ENCODE results near the gene MARCHF3. TPM values are rescaled to one million over a fixed set of nuclear protein-coding genes. Genes with fewer than 3 reads are reported as not detected.

Gene MARCHF3, protein sequence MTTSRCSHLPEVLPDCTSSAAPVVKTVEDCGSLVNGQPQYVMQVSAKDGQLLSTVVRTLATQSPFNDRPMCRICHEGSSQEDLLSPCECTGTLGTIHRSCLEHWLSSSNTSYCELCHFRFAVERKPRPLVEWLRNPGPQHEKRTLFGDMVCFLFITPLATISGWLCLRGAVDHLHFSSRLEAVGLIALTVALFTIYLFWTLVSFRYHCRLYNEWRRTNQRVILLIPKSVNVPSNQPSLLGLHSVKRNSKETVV
- 10 to 100 TPM; 19.2 to 46.2 TPM for total RNA-seq

DNA sequence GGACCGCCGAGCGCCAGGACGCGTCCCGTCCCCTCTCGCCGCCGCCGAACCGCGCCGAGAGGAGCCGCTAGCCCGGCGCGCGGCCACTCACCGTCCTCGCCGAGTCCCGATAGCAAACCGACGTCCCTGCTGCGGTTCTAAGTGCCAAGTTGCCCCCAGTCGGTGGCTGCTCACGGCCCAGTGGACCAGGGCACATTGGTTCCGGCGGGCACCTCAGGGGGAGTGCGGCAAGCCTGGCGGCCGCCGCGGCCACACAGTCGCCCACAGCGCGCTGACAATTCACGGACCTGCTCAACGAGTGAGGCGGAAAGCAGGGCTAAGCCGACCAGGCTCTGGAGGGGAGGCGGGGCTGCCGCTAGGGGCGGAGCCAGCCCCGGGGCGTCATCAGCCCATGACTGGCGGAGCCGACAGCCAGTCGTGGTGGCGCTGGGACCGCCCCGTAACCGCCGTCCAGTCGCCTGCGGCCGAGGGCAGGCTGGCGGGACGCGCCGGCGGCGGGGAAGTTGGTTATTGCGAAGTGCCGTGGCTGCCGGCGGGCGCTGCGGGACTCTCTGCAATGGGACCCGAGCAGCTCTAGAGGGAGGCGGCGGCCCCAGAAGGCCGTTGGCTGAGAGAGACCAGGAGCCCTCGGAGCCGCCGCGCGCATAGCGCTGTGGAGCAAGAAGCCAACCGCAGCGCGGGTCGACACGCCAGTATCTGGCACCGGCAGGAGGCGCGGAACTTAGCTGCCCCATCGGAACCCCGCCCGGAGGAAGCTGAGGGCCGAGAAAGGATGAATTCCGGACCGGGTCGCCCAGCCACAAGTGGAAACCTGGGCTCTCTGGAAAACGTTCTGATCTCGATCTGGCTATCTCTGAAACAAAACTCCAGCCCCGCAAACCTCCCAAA, at the start of gene MARCHF3:
Gene MARCHF3 (minus strand): TSS at position 300 of the 888 bp plus-strand sequence. CDS start 112,387 bp downstream, outside the sequence.
- peak within 1 kb of the TSS; percentile 44 to 80 for H3K27ac Mint-ChIP-seq
- peak within 1 kb of the TSS; percentile 84 for H3K4me3 Mint-ChIP-seq
- DNase-seq (ENCODE audit: low spot score) (peak; percentile 99), ATAC-seq (peak; percentile 98)
- H3K9me3 Mint-ChIP-seq = no peaks in the 10 kb centered on the region
- H3K27me3 Mint-ChIP-seq = peaks cover 7 to 16% of the 10 kb centered on the region in 2 donors
- H3K4me1 Mint-ChIP-seq (ENCODE audit: low read depth in 2 of 2) = peaks cover 20 to 25% of the 10 kb centered on the region in 2 donors
- no peaks in the 10 kb centered on the region for H3K36me3 Mint-ChIP-seq

DNA sequence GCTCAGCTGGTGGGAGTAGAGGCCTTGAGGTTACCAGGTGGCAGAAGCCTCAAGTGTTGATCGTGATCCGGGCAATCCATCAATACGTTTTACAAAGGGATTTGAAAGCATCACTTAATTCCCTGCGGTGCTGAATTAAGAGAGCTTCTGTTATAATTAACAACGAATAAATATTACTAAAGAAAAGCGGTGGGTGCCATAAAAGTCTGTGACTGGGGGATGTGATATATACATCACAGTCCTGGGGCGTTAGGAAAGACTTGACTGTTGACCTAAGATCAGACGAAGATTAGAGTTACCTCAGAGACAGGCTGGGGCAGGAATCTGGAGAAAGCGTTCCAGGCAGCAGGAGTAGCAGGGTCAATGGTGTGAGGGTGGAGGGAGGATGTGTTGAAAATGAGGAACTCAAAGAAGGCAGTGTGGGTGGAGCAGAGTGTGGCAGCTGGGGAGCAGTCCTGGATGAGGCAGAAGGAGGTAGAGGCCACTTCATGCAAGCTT, 49.7 kb upstream of the MARCHF3 start:
- no peaks in the 10 kb centered on the region for H3K9me3 Mint-ChIP-seq
- no peak overlapping the region for H3K27ac Mint-ChIP-seq
- H3K4me3 Mint-ChIP-seq = no peak overlapping the region
- H3K27me3 Mint-ChIP-seq = peaks cover 4 to 19% of the 10 kb centered on the region in 2 donors
- no peaks in the 10 kb centered on the region for H3K4me1 Mint-ChIP-seq (ENCODE audit: low read depth in 2 of 2)
- ATAC-seq (no peak), DNase-seq (ENCODE audit: low spot score) (no peak)
- H3K36me3 Mint-ChIP-seq = no peaks in the 10 kb centered on the region

DNA sequence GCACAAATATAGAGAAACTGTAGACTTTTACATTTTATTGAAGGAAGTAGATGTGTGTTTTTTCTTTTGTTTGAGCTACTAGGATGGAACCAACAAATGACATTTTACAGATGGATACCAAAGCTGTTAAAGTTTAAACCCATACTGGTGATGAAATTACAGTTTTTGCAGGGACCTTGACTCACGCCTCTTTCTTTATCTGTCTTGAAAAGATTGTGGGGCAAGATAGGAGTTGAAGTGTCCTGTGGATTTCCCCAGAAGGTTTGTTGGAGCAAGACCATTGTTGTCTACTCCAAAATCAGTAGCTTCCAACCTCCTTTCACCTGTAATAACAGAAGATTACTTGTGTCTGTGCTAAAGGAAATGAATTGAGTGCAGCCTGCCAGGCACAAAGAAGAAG, 47.0 kb upstream of the MARCHF3 start:
- Mint-ChIP-seq H3K4me1 (ENCODE audit: low read depth in 2 of 2) (peaks cover 12 to 15% of the 10 kb centered on the region in 2 donors), H3K36me3 (no peaks in the 10 kb centered on the region), H3K9me3 (no peaks in the 10 kb centered on the region), H3K27ac (no peak overlapping the region), H3K4me3 (no peak overlapping the region), H3K27me3 (peaks cover 4 to 12% of the 10 kb centered on the region in 2 donors)
- no peak for ATAC-seq
- no peak for DNase-seq (ENCODE audit: low spot score)

DNA sequence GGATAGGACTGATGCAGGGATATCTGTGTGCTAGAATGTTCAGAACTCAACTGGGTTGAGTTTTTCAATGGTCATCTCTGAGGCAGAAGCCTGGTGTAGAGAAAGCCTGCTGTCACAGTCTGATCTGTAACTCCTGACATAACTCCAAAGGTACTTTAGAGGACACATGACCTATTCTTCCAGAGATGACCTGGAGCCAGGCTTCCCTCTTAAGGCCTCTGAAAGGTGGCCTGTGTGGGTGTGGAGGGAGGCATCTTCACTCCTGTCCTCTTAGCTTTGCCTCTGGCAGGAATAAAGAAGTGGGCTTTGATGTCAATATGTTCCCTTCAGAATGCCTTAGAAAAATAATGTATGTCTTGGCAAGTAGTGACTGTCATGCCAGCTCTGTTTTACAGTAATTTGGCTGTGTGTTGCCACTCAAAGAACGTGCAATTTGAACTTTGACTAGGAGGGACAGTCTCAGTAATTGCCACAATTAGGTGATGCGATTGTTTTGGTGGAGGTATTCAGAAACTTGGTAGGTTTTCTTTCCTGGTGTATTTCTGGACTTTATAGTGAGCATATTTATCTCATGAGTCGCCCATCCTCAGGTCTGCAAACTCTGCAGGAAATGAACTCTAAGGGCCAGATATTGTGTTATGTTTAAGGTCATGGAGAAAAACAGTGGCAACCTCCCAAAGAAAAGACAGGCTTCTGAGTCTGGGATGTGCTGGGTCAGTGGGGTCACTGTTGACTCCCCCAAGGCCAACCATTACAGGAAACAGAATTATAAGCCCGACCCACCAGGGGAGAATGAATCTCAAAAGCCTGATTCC, 46.2 kb upstream of the MARCHF3 start:
- no peak overlapping the region for H3K4me3 Mint-ChIP-seq
- DNase-seq (ENCODE audit: low spot score) (no peak), ATAC-seq (no peak)
- no peaks in the 10 kb centered on the region for H3K36me3 Mint-ChIP-seq
- H3K27ac Mint-ChIP-seq = peak overlapping the region in 1 of 2 donors; percentile 47
- no peaks in the 10 kb centered on the region for H3K9me3 Mint-ChIP-seq
- H3K4me1 Mint-ChIP-seq (ENCODE audit: low read depth in 2 of 2) = peaks cover 12 to 15% of the 10 kb centered on the region in 2 donors
- H3K27me3 Mint-ChIP-seq = peaks cover 4 to 7% of the 10 kb centered on the region in 2 donors

DNA sequence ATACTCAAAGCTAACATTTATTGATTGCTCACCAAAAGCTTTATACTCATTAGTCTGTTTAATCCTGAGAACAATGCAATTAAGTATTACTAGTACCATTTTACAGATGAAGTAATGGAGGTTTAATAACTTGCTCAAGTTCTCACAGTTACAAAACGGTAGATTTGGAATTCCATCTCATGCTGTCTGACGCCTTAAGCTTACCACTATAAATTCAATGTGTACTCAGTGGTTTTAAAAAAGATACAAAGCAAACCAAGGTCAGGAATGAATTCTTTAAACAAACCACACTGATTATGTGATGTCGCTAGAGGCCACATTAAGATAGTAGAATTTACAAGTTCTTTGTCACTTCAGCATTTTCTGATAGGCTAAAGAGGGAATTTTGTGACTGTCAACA, 44.1 kb upstream of the MARCHF3 start:
- H3K27me3 Mint-ChIP-seq = no peaks in the 10 kb centered on the region
- DNase-seq (ENCODE audit: low spot score) (no peak), ATAC-seq (no peak)
- peak overlapping the region; percentile 89 to 90 for H3K27ac Mint-ChIP-seq
- no peaks in the 10 kb centered on the region for H3K9me3 Mint-ChIP-seq
- peaks cover 12 to 15% of the 10 kb centered on the region in 2 donors for H3K4me1 Mint-ChIP-seq (ENCODE audit: low read depth in 2 of 2)
- no peak overlapping the region for H3K4me3 Mint-ChIP-seq
- H3K36me3 Mint-ChIP-seq = peaks cover 8% of the 10 kb centered on the region

DNA sequence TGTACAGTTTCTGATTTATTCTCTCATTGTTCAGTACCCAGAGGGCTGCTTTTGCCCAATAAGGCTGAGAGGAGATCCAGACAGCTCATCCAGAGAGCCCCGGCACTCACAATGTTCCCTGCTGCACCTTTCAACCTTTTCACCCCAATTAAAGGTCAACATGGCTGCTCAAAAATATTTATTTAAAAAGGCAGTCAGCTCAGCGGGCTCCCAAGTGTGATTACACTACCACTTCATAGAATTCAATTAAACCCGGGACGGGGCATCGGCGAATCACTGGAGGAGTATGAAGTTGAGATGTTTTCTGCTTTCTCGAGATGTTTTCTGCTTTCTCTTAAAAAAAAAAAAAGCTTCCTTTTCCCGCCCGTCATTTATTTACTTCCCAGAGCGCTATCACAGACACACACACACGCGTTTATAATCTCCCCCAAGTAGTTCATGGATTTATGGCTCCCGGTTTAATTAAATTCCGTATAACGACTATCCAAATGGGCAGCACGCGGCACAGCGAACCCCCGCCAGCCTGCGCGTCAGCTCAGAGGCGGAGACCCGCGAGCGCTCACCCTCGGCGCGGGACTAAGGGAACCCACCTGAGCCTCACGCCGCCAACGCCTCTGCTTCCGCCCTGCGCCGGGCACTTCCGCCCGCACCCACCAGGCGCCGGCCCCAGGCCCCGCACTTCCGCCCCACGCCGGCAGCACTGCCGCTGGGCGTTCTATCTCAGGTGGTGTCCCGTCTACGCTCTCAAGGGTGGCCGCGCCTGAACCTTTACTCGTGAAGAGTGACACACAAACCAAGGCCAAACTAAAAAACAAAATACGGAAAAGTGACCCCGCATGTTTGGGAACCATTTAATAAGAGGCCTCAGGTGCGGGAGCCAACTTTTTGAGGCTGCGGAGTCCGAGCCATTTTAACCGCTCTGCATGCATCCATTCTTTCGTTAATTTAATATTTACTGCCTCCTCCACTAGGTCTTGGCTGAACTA, 42.8 kb upstream of the MARCHF3 start, which contains the start of gene C5orf63:
Gene C5orf63 (minus strand): TSS at position 642 of the 986 bp plus-strand sequence. CDS start 14,507 bp downstream, outside the sequence.
- Mint-ChIP-seq H3K27me3 (no peaks in the 10 kb centered on the region), H3K4me3 (peak within 1 kb of the TSS; percentile 99), H3K36me3 (peaks cover 9% of the 10 kb centered on the region), H3K4me1 (ENCODE audit: low read depth in 2 of 2) (peaks cover 12 to 15% of the 10 kb centered on the region in 2 donors), H3K27ac (peak within 1 kb of the TSS; percentile 89 to 90), H3K9me3 (no peaks in the 10 kb centered on the region)
- ATAC-seq = peak; percentile 98 to 99
- DNase-seq (ENCODE audit: low spot score) = peak; percentile 91

DNA sequence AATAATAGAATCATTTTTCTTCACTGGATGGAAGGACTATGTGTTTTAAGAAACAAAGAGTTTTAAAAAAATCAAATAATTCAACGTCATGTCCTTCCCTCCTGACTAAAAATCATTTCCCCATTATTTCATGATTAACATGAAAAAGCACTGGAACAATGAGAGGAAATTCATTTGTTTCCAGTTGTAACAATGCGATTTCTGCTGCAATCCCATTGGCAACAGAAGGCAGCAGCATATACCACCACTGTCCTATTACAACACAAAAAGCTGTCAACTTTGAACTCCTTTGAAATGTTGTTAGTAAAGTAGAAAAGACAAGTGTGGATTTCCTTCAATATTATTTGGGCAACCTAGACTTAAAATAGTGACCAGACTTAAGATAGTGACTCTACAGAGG, 39.9 kb upstream of the MARCHF3 start:
- Mint-ChIP-seq H3K4me3 (no peak overlapping the region), H3K27ac (no peak overlapping the region), H3K36me3 (peaks cover 9% of the 10 kb centered on the region), H3K9me3 (no peaks in the 10 kb centered on the region), H3K4me1 (ENCODE audit: low read depth in 2 of 2) (peaks cover 12 to 15% of the 10 kb centered on the region in 2 donors), H3K27me3 (no peaks in the 10 kb centered on the region)
- DNase-seq (ENCODE audit: low spot score) = no peak
- no peak for ATAC-seq

DNA sequence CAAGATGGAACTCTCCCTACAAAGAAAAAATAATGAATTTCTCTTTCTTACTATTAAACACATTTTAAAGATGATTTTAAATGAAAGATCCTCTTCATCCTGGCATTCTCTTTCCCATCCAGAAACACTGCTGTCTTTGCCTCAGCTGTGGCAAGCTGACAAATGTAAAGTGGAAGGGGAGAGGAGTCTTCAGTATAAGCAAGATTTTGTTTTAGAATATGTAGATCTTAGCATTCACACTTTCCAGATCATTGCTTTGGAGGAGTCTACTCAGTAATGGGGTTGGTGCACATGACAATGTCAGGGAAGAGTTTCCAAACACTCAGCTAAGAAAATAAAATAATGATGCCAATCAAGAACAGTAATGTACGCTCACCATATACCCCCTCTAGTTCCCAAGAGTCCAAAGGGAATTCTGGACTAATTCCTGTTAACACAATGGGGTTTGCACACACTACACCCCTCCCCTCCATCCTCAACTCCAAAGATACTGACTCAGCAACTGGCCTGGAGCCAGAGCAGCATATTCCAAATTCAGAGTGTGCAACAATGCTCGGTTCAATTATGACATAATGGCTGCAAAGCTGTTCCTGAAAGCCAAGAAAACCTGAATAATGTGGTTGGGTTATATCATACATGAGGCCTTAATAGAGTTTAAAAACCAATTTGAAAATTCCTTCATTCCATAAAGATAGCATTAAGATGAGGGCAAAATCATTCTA, 38.3 kb upstream of the MARCHF3 start:
- peaks cover 6 to 9% of the 10 kb centered on the region in 2 donors for H3K4me1 Mint-ChIP-seq (ENCODE audit: low read depth in 2 of 2)
- H3K4me3 Mint-ChIP-seq = no peak overlapping the region
- no peak for ATAC-seq
- H3K27ac Mint-ChIP-seq = no peak overlapping the region
- H3K36me3 Mint-ChIP-seq = peaks cover 9% of the 10 kb centered on the region
- no peaks in the 10 kb centered on the region for H3K9me3 Mint-ChIP-seq
- no peaks in the 10 kb centered on the region for H3K27me3 Mint-ChIP-seq
- no peak for DNase-seq (ENCODE audit: low spot score)

DNA sequence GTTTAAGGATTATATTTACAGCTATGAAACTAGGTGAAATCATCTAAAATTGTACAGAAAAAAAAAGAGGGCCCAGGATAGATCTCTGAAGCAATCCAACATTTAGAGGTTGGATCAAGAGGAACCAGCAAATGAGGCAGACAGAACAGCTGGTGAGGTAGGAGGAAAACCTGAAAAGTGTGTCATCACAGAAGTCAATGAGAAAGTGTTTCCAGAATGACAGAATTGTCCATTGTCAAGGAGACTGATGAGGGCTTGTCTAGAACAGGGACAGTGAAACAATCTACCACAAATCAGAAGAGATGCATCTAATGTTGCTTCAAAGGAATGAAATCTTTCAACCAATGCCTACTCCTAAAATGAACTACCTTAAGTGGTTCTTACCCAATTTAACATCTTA, 36.4 kb upstream of the MARCHF3 start:
- Mint-ChIP-seq H3K27ac (no peak overlapping the region), H3K36me3 (peaks cover 9% of the 10 kb centered on the region), H3K4me3 (no peak overlapping the region), H3K9me3 (no peaks in the 10 kb centered on the region), H3K4me1 (ENCODE audit: low read depth in 2 of 2) (no peaks in the 10 kb centered on the region), H3K27me3 (no peaks in the 10 kb centered on the region)
- no peak for DNase-seq (ENCODE audit: low spot score)
- ATAC-seq = no peak

DNA sequence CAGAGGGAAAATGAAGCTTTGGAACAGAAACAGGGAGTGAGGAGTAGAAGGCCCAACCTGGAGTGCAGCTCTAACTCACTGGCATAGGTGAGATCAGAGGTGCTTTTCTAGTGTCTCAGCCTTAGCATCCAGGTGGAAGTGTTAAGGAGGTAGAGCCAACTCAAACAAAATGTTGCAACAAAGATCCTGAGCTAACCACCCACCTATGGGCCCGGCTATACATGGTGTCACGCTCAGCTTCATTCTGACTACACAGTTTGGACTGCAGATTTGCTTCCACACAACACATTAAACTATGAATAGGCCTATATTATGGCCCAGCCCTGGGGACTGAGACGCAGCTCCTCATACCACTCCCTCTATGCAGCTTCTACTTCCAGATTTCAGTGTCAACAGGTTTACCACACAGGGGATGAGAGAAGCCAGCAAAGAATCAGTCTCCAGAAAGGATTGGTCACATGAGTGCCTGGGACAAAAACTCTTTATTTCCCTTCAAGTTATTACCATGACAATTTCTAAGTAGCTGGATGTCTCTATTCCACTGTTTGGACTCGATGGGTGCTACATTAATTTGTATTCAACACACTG, 34.0 kb upstream of the MARCHF3 start:
- Mint-ChIP-seq H3K36me3 (peaks cover under 1% of the 10 kb centered on the region), H3K27ac (no peak overlapping the region), H3K4me3 (no peak overlapping the region), H3K9me3 (no peaks in the 10 kb centered on the region), H3K27me3 (no peaks in the 10 kb centered on the region), H3K4me1 (ENCODE audit: low read depth in 2 of 2) (peaks cover 4 to 11% of the 10 kb centered on the region in 2 donors)
- ATAC-seq = no peak
- DNase-seq (ENCODE audit: low spot score) = no peak

DNA sequence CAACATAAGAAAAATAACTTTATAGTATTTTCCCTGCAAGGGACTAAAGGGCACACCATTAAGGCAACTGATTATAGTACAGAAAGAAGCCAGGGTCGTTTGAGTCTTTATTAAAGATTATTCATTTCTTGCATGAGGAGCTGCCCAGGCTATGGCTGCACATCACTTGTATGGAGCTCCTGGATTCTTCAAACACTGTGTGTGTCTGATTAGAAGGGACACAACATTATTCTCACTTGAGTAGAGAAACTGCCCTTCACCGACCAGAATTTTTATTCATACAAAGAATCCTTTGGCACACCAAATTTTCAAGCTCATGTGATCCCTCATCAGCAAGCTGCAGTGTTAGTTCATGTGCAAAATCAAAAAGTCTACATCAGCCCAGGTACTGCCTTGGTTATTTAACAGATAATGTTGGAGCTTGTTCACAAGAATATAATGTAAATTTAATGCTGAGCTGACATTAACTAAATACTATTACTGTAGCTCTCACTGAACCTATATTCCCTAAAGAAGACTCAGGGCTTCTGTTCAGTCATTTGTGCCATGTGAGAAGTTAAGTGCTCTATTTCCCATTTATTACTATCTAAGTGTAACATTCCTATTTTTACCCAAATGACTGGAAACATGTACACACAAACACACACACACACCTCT, 33.0 kb upstream of the MARCHF3 start:
- no peaks in the 10 kb centered on the region for H3K36me3 Mint-ChIP-seq
- no peak overlapping the region for H3K4me3 Mint-ChIP-seq
- H3K27ac Mint-ChIP-seq = no peak overlapping the region
- ATAC-seq = no peak
- no peaks in the 10 kb centered on the region for H3K27me3 Mint-ChIP-seq
- H3K4me1 Mint-ChIP-seq (ENCODE audit: low read depth in 2 of 2) = peaks cover 4 to 11% of the 10 kb centered on the region in 2 donors
- H3K9me3 Mint-ChIP-seq = no peaks in the 10 kb centered on the region
- no peak for DNase-seq (ENCODE audit: low spot score)

All from natural killer cell treated with Interleukin-12 subunit alpha and Interleukin-12 subunit beta and Interleukin-15 and Interleukin-18, amount 100 ng/mL, for 72 hours (primary cell).